ENCODE results near the gene SLA2. TPM values are rescaled to one million over a fixed set of nuclear protein-coding genes. Genes with fewer than 3 reads are reported as not detected.

The SLA2 gene
- total and polyA plus RNA-seq, 12 donors = 0.12 to 1.1 (median 0.46) TPM

- Histone ChIP-seq H3K27me3 (no peaks in the 10 kb centered on the region), H3K27ac (no peak overlapping the region), H3K9me3 (replicated peaks in 1 of 3) (no peaks in the 10 kb centered on the region), H3K4me3 (no peak overlapping the region), H3K4me1 (replicated peaks in 1 of 2) (no peaks in the 10 kb centered on the region), H3K36me3 (replicated peaks in 1 of 2) (no peaks in the 10 kb centered on the region)
- WGBS, 4 donors = 78 to 93% (median 92%) methylated on average over 1 of the region's 1 CpG
- TF ChIP-seq POLR2A (IDR thresholded peaks at IDR 0.05) (no peak), CTCF (IDR thresholded peaks at IDR 0.05) (no peak)
- intact Hi-C loops (cut with DNase I) = no loop called here
- DNase-seq = no peak
Measured at GRCh38 chr20:36563374-36563773, 82.6 kb downstream of the SLA2 start.

- Histone ChIP-seq H3K36me3 (replicated peaks in 1 of 2) (no peaks in the 10 kb centered on the region), H3K4me1 (replicated peaks in 1 of 2) (no peaks in the 10 kb centered on the region), H3K4me3 (no peak overlapping the region), H3K9me3 (replicated peaks in 1 of 3) (no peaks in the 10 kb centered on the region), H3K27me3 (no peaks in the 10 kb centered on the region), H3K27ac (no peak overlapping the region)
- intact Hi-C loops (cut with DNase I) = no loop called here
- WGBS, 4 donors = 86 to 95% (median 90%) methylated on average over 2 of the region's 2 CpGs
- no peak for TF ChIP-seq CTCF (IDR thresholded peaks at IDR 0.05)
- TF ChIP-seq POLR2A (IDR thresholded peaks at IDR 0.05) = no peak
- no peak for DNase-seq
Measured at GRCh38 chr20:36562724-36563123, 83.3 kb downstream of the SLA2 start.

Small RNA genes lying within 50 kb of the gene (small RNA-seq; reads per million reads assigned to genes)
- gene RF00019 = 0 reads per million in 2 donors

Other genes with a start within 250 kb of the SLA2 start
- gene MYL9, start 104.7 kb downstream of the SLA2 start, total RNA-seq = 1,000 to 10,000 TPM in 3 of 9 donors, 100 to 1,000 TPM in 6; 241 to 1,128 (median 448) TPM
- 1,000 to 10,000 TPM in 2 of 3 donors, 100 to 1,000 TPM in 1; 891 to 1,967 (median 1,739) TPM for gene MYL9, start 104.7 kb downstream of the SLA2 start, polyA plus RNA-seq
- gene TGIF2, start 72.6 kb downstream of the SLA2 start, total RNA-seq = 10 to 100 TPM in 8 of 9 donors, 1 to 10 TPM in 1; 3.7 to 17.9 (median 12.1) TPM
- gene TGIF2, start 72.6 kb downstream of the SLA2 start, polyA plus RNA-seq = 1 to 10 TPM; 3.4 to 5.8 (median 4.4) TPM
- 100 to 1,000 TPM in 4 of 9 donors, 10 to 100 TPM in 5; 54.9 to 196 (median 90.8) TPM for gene RAB5IF, start 40.4 kb downstream of the SLA2 start, total RNA-seq
- 100 to 1,000 TPM in 1 of 3 donors, 10 to 100 TPM in 2; 44.9 to 159 (median 59.3) TPM for gene RAB5IF, start 40.4 kb downstream of the SLA2 start, polyA plus RNA-seq
- 10 to 100 TPM; 29.0 to 91.4 (median 62.0) TPM for gene NDRG3, start 99.9 kb upstream of the SLA2 start, total RNA-seq
- gene NDRG3, start 99.9 kb upstream of the SLA2 start, polyA plus RNA-seq = 10 to 100 TPM; 40.4 to 54.4 (median 40.8) TPM
- 10 to 100 TPM in 5 of 9 donors, 1 to 10 TPM in 4; 6.7 to 19.6 (median 13.3) TPM for gene DSN1, start 127.6 kb upstream of the SLA2 start, total RNA-seq
- 10 to 100 TPM; 18.5 to 23.5 (median 22.7) TPM for gene DSN1, start 127.6 kb upstream of the SLA2 start, polyA plus RNA-seq
- gene TLDC2, start 229.9 kb upstream of the SLA2 start, total RNA-seq = under 1 TPM in 2 of 9 donors, not detected in 7; 0.29 to 0.33 TPM
- gene TLDC2, start 229.9 kb upstream of the SLA2 start, polyA plus RNA-seq = under 1 TPM in 2 of 3 donors, not detected in 1; 0.10 to 0.22 TPM

All from adrenal gland (tissue), 12 donors.